ENCODE results near the gene TMEM178A. TPM values are rescaled to one million over a fixed set of nuclear protein-coding genes. Genes with fewer than 3 reads are reported as not detected.

Gene TMEM178A
- polyA plus RNA-seq, 2 of the 4 experiments (the other 2 are of a cell fraction), result 0.13 to 0.87 TPM

- DNase-seq (ENCODE audit: low read depth in 1 of 2, low spot score in 1 of 2), result no peak
- no peak overlapping the region for H3K4me3 ChIP-seq
- ChIA-PET POLR2A (no interaction called here), CTCF (interaction anchor here (1.1 kb wide), 1 partner anchor 10 kb away, joined by 5 read pairs; no protein-coding TSS in a partner anchor)
- WGBS (ENCODE audit: missing lambda C conversion rate), result 96% methylated on average over 1 of the region's 1 CpG
- FAIRE-seq, result no peak
- no peaks in the 10 kb centered on the region for H3K9me3 ChIP-seq
- no peak overlapping the region for H3K27ac ChIP-seq
- TF ChIP-seq, protein P1, sequence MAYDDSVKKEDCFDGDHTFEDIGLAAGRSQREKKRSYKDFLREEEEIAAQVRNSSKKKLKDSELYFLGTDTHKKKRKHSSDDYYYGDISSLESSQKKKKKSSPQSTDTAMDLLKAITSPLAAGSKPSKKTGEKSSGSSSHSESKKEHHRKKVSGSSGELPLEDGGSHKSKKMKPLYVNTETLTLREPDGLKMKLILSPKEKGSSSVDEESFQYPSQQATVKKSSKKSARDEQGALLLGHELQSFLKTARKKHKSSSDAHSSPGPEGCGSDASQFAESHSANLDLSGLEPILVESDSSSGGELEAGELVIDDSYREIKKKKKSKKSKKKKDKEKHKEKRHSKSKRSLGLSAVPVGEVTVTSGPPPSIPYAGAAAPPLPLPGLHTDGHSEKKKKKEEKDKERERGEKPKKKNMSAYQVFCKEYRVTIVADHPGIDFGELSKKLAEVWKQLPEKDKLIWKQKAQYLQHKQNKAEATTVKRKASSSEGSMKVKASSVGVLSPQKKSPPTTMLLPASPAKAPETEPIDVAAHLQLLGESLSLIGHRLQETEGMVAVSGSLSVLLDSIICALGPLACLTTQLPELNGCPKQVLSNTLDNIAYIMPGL (CRISPR knock-in tag; IDR thresholded peaks at IDR 0.05; ENCODE audit: borderline replicate concordance), result no peak
- TF ChIP-seq NPAS2 (CRISPR knock-in tag; IDR thresholded peaks at IDR 0.05; ENCODE audit: borderline replicate concordance) (no peak), PHF8 (IDR thresholded peaks at IDR 0.05; ENCODE audit: borderline replicate concordance, low read depth) (no peak), CHD4 (IDR thresholded peaks at IDR 0.05; ENCODE audit: borderline replicate concordance) (no peak), POLR2AphosphoS2 (conservative IDR thresholded peaks at IDR 0.05; ENCODE audit: low read length) (no peak), ZSCAN20 (CRISPR knock-in tag; IDR thresholded peaks at IDR 0.05) (no peak), NFE2L2 (conservative IDR thresholded peaks at IDR 0.05; ENCODE audit: low read length) (no peak), BHLHE40 (IDR thresholded peaks at IDR 0.05; ENCODE audit: low read depth, low read length) (no peak), JUNB (IDR thresholded peaks at IDR 0.05) (no peak), RAD21 (conservative IDR thresholded peaks at IDR 0.05 in 1 of 2, IDR thresholded peaks at IDR 0.05 in 1 of 2) (no peak), RFX5 (IDR thresholded peaks at IDR 0.05) (no peak), EHF (CRISPR knock-in tag; IDR thresholded peaks at IDR 0.05) (no peak)
- TF ChIP-seq, protein P2, sequence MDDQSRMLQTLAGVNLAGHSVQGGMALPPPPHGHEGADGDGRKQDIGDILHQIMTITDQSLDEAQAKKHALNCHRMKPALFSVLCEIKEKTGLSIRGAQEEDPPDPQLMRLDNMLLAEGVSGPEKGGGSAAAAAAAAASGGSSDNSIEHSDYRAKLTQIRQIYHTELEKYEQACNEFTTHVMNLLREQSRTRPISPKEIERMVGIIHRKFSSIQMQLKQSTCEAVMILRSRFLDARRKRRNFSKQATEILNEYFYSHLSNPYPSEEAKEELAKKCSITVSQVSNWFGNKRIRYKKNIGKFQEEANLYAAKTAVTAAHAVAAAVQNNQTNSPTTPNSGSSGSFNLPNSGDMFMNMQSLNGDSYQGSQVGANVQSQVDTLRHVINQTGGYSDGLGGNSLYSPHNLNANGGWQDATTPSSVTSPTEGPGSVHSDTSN (IDR thresholded peaks at IDR 0.05), result no peak
- H3K4me1 ChIP-seq, result peaks cover 13% of the 10 kb centered on the region
- no peak for ATAC-seq
- H3K4me2 ChIP-seq, result no peak overlapping the region
Observed at GRCh38 chr2:39646267-39646666, 19.4 kb upstream of the TMEM178A start.

- Histone ChIP-seq H3K27ac (no peak overlapping the region), H3K9me3 (no peaks in the 10 kb centered on the region), H3K4me1 (peaks cover 6% of the 10 kb centered on the region), H3K4me3 (no peak overlapping the region), H3K4me2 (no peak overlapping the region)
- TF ChIP-seq NR3C1 (IDR thresholded peaks at IDR 0.05) (no peak), ZC3H11A (IDR thresholded peaks at IDR 0.05) (no peak), FOXS1 (CRISPR knock-in tag; IDR thresholded peaks at IDR 0.05) (no peak), CBX2 (IDR thresholded peaks at IDR 0.05; ENCODE audit: borderline replicate concordance, low read depth) (no peak), ZSCAN20 (CRISPR knock-in tag; IDR thresholded peaks at IDR 0.05) (no peak), HDAC2 (IDR thresholded peaks at IDR 0.05) (no peak), RAD21 (conservative IDR thresholded peaks at IDR 0.05 in 1 of 2, IDR thresholded peaks at IDR 0.05 in 1 of 2) (no peak), CHD4 (IDR thresholded peaks at IDR 0.05; ENCODE audit: borderline replicate concordance) (no peak), TFCP2L1 (CRISPR knock-in tag; IDR thresholded peaks at IDR 0.05) (no peak), ZFP36 (IDR thresholded peaks at IDR 0.05; ENCODE audit: borderline replicate concordance, partially characterized antibody) (no peak), RCOR1 (IDR thresholded peaks at IDR 0.05; ENCODE audit: low read depth, low read length) (no peak), RFX5 (IDR thresholded peaks at IDR 0.05) (no peak), RNF2 (IDR thresholded peaks at IDR 0.05; ENCODE audit: borderline replicate concordance, low read depth) (no peak), HOXA7 (CRISPR knock-in tag; IDR thresholded peaks at IDR 0.05) (no peak), ESRRA (IDR thresholded peaks at IDR 0.05; ENCODE audit: borderline replicate concordance, low read length) (no peak)
- TF ChIP-seq, protein P3, sequence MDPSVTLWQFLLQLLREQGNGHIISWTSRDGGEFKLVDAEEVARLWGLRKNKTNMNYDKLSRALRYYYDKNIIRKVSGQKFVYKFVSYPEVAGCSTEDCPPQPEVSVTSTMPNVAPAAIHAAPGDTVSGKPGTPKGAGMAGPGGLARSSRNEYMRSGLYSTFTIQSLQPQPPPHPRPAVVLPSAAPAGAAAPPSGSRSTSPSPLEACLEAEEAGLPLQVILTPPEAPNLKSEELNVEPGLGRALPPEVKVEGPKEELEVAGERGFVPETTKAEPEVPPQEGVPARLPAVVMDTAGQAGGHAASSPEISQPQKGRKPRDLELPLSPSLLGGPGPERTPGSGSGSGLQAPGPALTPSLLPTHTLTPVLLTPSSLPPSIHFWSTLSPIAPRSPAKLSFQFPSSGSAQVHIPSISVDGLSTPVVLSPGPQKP (IDR thresholded peaks at IDR 0.05; ENCODE audit: low read depth, low read length), result no peak
- TF ChIP-seq, protein P4, sequence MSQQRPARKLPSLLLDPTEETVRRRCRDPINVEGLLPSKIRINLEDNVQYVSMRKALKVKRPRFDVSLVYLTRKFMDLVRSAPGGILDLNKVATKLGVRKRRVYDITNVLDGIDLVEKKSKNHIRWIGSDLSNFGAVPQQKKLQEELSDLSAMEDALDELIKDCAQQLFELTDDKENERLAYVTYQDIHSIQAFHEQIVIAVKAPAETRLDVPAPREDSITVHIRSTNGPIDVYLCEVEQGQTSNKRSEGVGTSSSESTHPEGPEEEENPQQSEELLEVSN (IDR thresholded peaks at IDR 0.05; ENCODE audit: borderline replicate concordance, low read depth), result no peak
- TF ChIP-seq, protein P2 (IDR thresholded peaks at IDR 0.05), result no peak
- TF ChIP-seq, protein P5, sequence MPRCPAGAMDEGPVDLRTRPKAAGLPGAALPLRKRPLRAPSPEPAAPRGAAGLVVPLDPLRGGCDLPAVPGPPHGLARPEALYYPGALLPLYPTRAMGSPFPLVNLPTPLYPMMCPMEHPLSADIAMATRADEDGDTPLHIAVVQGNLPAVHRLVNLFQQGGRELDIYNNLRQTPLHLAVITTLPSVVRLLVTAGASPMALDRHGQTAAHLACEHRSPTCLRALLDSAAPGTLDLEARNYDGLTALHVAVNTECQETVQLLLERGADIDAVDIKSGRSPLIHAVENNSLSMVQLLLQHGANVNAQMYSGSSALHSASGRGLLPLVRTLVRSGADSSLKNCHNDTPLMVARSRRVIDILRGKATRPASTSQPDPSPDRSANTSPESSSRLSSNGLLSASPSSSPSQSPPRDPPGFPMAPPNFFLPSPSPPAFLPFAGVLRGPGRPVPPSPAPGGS (IDR thresholded peaks at IDR 0.05), result no peak
- ATAC-seq (no peak), FAIRE-seq (no peak), DNase-seq (ENCODE audit: low read depth in 1 of 2, low spot score in 1 of 2) (no peak)
- POLR2A ChIA-PET, result no interaction called here
- 78% methylated on average over 3 of the region's 3 CpGs for WGBS (ENCODE audit: missing lambda C conversion rate)
- CTCF ChIA-PET, result interaction anchor here (1.5 kb wide), 1 partner anchor 16 kb away, joined by 4 read pairs; no protein-coding TSS in a partner anchor
Observed at GRCh38 chr2:39647104-39647765, 18.5 kb upstream of the TMEM178A start.
